ENCODE results near the gene RAB36. TPM values are rescaled to one million over a fixed set of nuclear protein-coding genes. Genes with fewer than 3 reads are reported as not detected.

The RAB36 gene
- total RNA-seq, 2 experiments from 2014 or later: 0.41 to 3.0 TPM

- no peak overlapping the region for H2AFZ ChIP-seq (ENCODE audit: low read length)
- H3K4me1 ChIP-seq (ENCODE audit: insufficient read depth, low read length, poor library complexity, severe bottlenecking): peaks cover 18% of the 10 kb centered on the region
- POLR2A ChIA-PET: interaction anchor here (0.5 kb wide), 1 partner anchor 7 kb away, joined by 6 read pairs; no protein-coding TSS in a partner anchor
- H3K4me3 ChIP-seq (ENCODE audit: low read depth, low read length, poor library complexity, severe bottlenecking): no peak overlapping the region
- peaks cover 16% of the 10 kb centered on the region for H4K20me1 ChIP-seq (ENCODE audit: insufficient read depth, low read length)
- TF ChIP-seq EZH2phosphoT487 (IDR thresholded peaks at IDR 0.05; ENCODE audit: borderline replicate concordance, low read depth, low read length): no peak
- TF ChIP-seq CTCF (conservative IDR thresholded peaks at IDR 0.05; ENCODE audit: low read length): no peak
- no peak for DNase-seq (ENCODE audit: low spot score)
- CTCF ChIA-PET (ENCODE audit: unreplicated experiment): no interaction called here
- H3K36me3 ChIP-seq (ENCODE audit: insufficient read depth, low read length): peaks cover 56% of the 10 kb centered on the region
- no peak overlapping the region for H3K4me2 ChIP-seq (ENCODE audit: low read length)
- no TSS peak for BruUV-seq (replicated peaks)
- no peaks in the 10 kb centered on the region for H3K9me3 ChIP-seq (ENCODE audit: low read length)
- no peak overlapping the region for H3K27ac ChIP-seq (ENCODE audit: low read depth, low read length, poor library complexity, severe bottlenecking)
- intact Hi-C loops (cut with micrococcal nuclease; ENCODE audit: unreplicated experiment): no loop called here
- H3K9me2 ChIP-seq (ENCODE audit: insufficient read depth, low read length): no peaks in the 10 kb centered on the region
- H3K79me2 ChIP-seq (ENCODE audit: insufficient read depth, low read depth, low read length): peaks cover 55% of the 10 kb centered on the region
Observed at GRCh38 chr22:23187871-23188700, 42.8 kb downstream of the RAB36 start.

- ChIA-PET CTCF (ENCODE audit: unreplicated experiment) (no interaction called here), POLR2A (no interaction called here)
- H3K4me1 ChIP-seq (ENCODE audit: insufficient read depth, low read length, poor library complexity, severe bottlenecking): no peaks in the 10 kb centered on the region
- no peak overlapping the region for H2AFZ ChIP-seq (ENCODE audit: low read length)
- H3K4me3 ChIP-seq (ENCODE audit: low read depth, low read length, poor library complexity, severe bottlenecking): no peak overlapping the region
- H3K4me2 ChIP-seq (ENCODE audit: low read length): no peak overlapping the region
- DNase-seq (ENCODE audit: low spot score): no peak
- peaks cover 50% of the 10 kb centered on the region for H3K36me3 ChIP-seq (ENCODE audit: insufficient read depth, low read length)
- no peak overlapping the region for H3K27ac ChIP-seq (ENCODE audit: low read depth, low read length, poor library complexity, severe bottlenecking)
- H4K20me1 ChIP-seq (ENCODE audit: insufficient read depth, low read length): no peaks in the 10 kb centered on the region
- no TSS peak for BruUV-seq (replicated peaks)
- H3K9me2 ChIP-seq (ENCODE audit: insufficient read depth, low read length): no peaks in the 10 kb centered on the region
- H3K79me2 ChIP-seq (ENCODE audit: insufficient read depth, low read depth, low read length): peaks cover 43% of the 10 kb centered on the region
- H3K9me3 ChIP-seq (ENCODE audit: low read length): no peaks in the 10 kb centered on the region
- intact Hi-C loops (cut with micrococcal nuclease; ENCODE audit: unreplicated experiment): no loop called here
- TF ChIP-seq EZH2phosphoT487 (IDR thresholded peaks at IDR 0.05; ENCODE audit: borderline replicate concordance, low read depth, low read length) (no peak), CTCF (conservative IDR thresholded peaks at IDR 0.05; ENCODE audit: low read length) (no peak)
Observed at GRCh38 chr22:23190526-23190925, 45.2 kb downstream of the RAB36 start.

DNA sequence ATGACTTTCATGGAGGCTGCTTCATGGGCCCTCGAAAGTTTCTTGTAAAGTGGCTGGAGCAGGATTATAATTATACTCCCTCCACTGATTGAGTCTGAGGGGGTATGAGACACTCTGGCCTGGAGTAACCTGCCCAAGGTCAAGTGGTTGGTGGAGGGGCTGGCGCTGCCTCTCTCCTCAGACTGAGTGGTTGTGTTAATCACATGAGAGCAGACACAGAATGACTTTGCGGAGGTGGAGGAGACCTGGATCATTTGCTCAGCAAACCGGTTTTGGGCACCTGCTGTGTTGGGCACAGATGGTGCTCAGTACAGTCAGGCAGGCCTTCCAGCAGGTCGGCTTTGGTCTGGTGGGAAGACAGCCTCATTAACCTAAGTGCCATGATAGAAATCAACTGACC lies 46.9 kb downstream of the RAB36 start:
- H3K9me3 ChIP-seq (ENCODE audit: low read length): no peaks in the 10 kb centered on the region
- no peak overlapping the region for H3K4me3 ChIP-seq (ENCODE audit: low read depth, low read length, poor library complexity, severe bottlenecking)
- peaks cover 31% of the 10 kb centered on the region for H3K79me2 ChIP-seq (ENCODE audit: insufficient read depth, low read depth, low read length)
- no TSS peak for BruUV-seq (replicated peaks)
- TF ChIP-seq CTCF (conservative IDR thresholded peaks at IDR 0.05; ENCODE audit: low read length) (no peak), EZH2phosphoT487 (IDR thresholded peaks at IDR 0.05; ENCODE audit: borderline replicate concordance, low read depth, low read length) (no peak)
- H3K27ac ChIP-seq (ENCODE audit: low read depth, low read length, poor library complexity, severe bottlenecking): no peak overlapping the region
- no peaks in the 10 kb centered on the region for H4K20me1 ChIP-seq (ENCODE audit: insufficient read depth, low read length)
- ChIA-PET CTCF (ENCODE audit: unreplicated experiment) (no interaction called here), POLR2A (no interaction called here)
- no peak overlapping the region for H3K4me2 ChIP-seq (ENCODE audit: low read length)
- no peaks in the 10 kb centered on the region for H3K4me1 ChIP-seq (ENCODE audit: insufficient read depth, low read length, poor library complexity, severe bottlenecking)
- H3K9me2 ChIP-seq (ENCODE audit: insufficient read depth, low read length): no peaks in the 10 kb centered on the region
- peaks cover 36% of the 10 kb centered on the region for H3K36me3 ChIP-seq (ENCODE audit: insufficient read depth, low read length)
- no peak for DNase-seq (ENCODE audit: low spot score)
- intact Hi-C loops (cut with micrococcal nuclease; ENCODE audit: unreplicated experiment): no loop called here
- no peak overlapping the region for H2AFZ ChIP-seq (ENCODE audit: low read length)
